Neutrophil (primary cell): ENCODE data around the gene RIMS1.

ENCODE experiments used
- H3K27ac ChIP-seq: fragments of 200-600 bp; sonication (generic); 2 replicates; pipeline ENCODE4 v1.5.1; 2016; ENCODE audit warnings: mild to moderate bottlenecking, moderate library complexity
- H3K27me3 ChIP-seq: fragments of 200-600 bp; sonication (generic); 2 replicates; pipeline ENCODE4 v1.6.0; 2016; ENCODE audit warnings: mild to moderate bottlenecking
- H3K36me3 ChIP-seq: fragments of 200-600 bp; sonication (generic); 2 replicates; pipeline ENCODE4 v1.5.1; 2017
- H3K4me1 ChIP-seq, 2 experiments: fragments of 200-600 bp in 1 of 2; sonication (generic) in 1 of 2; 1 replicate in 1 of 2; 2 replicates in 1 of 2; pipeline versions ENCODE4 v1.5.1 to v1.6.1; 2013 to 2016; ENCODE audit warnings: low read depth in 1 of 2, low read length in 1 of 2, mild to moderate bottlenecking in 1 of 2, moderate library complexity in 1 of 2; ENCODE audit not compliant: control insufficient read depth in 1 of 2, insufficient read depth in 1 of 2
- H3K4me3 ChIP-seq, 2 experiments: fragments of 200-600 bp in 1 of 2; sonication (generic) in 1 of 2; 1 replicate in 1 of 2; 2 replicates in 1 of 2; pipeline ENCODE4 v1.5.1; 2013 to 2016; ENCODE audit warnings: low read depth in 1 of 2, low read length in 1 of 2, mild to moderate bottlenecking in 1 of 2, moderate library complexity in 1 of 2
- H3K9me3 ChIP-seq: fragments of 200-600 bp; sonication (generic); 2 replicates; pipeline ENCODE4 v1.5.1; 2016
- CTCF ChIP-seq: fragments of 200-600 bp; sonication (generic); IDR thresholded peaks from 2 replicates; pipeline ENCODE4 v1.5.1; 2016; ENCODE audit warnings: antibody characterized with exemption

The RIMS1 gene

DNA sequence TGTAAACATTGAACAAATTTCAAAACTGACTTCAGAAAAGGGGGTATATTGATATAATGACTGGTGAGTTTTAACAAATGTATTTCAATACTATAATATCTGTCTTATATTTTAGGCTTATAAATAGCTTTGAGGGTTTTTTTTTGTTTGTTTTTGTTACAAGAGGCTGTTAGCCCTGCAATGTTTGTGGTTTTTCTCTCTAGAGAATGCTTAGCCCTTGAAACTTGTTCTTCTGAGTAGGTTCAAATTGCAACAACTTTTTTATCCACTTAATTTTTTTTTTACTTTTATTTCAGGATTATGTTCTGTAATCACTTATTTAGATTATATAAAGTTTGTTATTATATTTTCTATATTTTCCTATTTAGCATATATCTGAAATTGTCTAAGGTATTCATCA, 333.2 kb downstream of the RIMS1 start:
- H3K4me3 ChIP-seq = no peak overlapping the region
- no peaks in the 10 kb centered on the region for H3K36me3 ChIP-seq
- no peak for TF ChIP-seq CTCF
- no peak overlapping the region for H3K27ac ChIP-seq
- H3K27me3 ChIP-seq = no peaks in the 10 kb centered on the region
- H3K9me3 ChIP-seq = no peaks in the 10 kb centered on the region
- no peaks in the 10 kb centered on the region for H3K4me1 ChIP-seq

DNA sequence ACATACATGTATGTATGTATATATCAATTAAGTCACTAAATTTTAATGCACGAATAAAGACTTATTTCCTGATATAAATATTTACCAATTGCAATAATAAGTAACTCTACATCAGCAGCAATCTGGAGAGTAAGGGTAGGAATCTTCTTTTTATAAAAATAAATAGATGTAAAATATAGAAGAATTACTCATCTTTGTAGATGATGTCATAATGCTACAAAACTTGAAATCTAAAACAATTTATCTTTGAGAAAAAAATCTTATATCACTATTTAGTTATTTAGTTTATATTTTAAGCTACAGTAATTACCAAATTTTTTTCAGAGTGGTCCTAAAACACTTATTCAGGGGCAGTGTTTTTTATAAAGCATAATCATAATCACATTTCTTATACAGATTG, 351.7 kb downstream of the RIMS1 start:
- H3K27me3 ChIP-seq = no peaks in the 10 kb centered on the region
- no peak overlapping the region for H3K27ac ChIP-seq
- no peaks in the 10 kb centered on the region for H3K9me3 ChIP-seq
- no peak for TF ChIP-seq CTCF
- no peaks in the 10 kb centered on the region for H3K36me3 ChIP-seq
- H3K4me3 ChIP-seq = no peak overlapping the region
- no peaks in the 10 kb centered on the region for H3K4me1 ChIP-seq

DNA sequence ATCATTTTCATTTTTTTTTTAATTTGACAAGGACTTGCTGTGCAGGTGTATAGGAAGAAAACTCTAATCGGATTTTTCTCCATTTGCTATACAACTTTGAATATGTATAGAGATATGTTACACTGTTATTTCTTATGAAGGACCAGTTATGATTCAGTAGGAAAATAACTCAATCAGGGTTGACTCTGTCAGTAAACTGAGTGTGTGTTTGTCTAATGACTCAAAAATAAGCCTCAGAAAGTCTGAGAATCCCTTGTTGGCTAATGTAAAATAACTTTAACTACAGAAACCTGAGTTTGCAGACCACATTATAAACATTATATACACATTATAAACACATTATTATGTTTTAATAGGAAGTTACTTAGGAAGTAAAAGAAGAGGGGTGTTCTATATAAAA, 352.6 kb downstream of the RIMS1 start:
- Histone ChIP-seq H3K27ac (no peak overlapping the region), H3K4me1 (no peaks in the 10 kb centered on the region), H3K9me3 (no peaks in the 10 kb centered on the region), H3K4me3 (no peak overlapping the region), H3K27me3 (no peaks in the 10 kb centered on the region), H3K36me3 (no peaks in the 10 kb centered on the region)
- no peak for TF ChIP-seq CTCF

GRCh38 chr6:72245565-72245964, 359.2 kb downstream of the RIMS1 start:
- no peaks in the 10 kb centered on the region for H3K4me1 ChIP-seq
- no peak overlapping the region for H3K27ac ChIP-seq
- no peaks in the 10 kb centered on the region for H3K27me3 ChIP-seq
- H3K4me3 ChIP-seq = no peak overlapping the region
- no peaks in the 10 kb centered on the region for H3K9me3 ChIP-seq
- TF ChIP-seq CTCF = no peak
- H3K36me3 ChIP-seq = no peaks in the 10 kb centered on the region

DNA sequence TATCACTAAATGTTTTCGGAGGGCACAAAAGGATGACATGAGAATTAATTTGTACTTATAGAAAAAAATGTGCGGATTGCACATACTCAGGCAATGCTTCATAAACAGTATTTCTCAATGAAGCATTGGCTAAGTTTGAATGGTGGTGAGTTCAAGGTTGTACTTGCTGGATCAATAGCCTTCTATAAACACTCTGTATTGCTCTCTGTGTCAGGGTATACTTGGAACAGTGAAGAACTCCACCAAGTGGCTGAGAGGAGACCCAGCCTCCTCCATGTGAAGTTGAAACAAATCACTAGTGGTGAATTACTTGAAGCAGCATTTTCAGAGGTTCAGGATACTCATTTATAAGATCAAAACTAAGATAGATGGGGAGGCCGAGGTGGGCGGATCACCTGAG, 360.6 kb downstream of the RIMS1 start:
- TF ChIP-seq CTCF = no peak
- Histone ChIP-seq H3K9me3 (no peaks in the 10 kb centered on the region), H3K4me3 (no peak overlapping the region), H3K27ac (no peak overlapping the region), H3K36me3 (no peaks in the 10 kb centered on the region), H3K27me3 (no peaks in the 10 kb centered on the region), H3K4me1 (no peaks in the 10 kb centered on the region)

GRCh38 chr6:72248621-72249020, 362.3 kb downstream of the RIMS1 start:
- no peak for TF ChIP-seq CTCF

More at GRCh38 chr6:72248621-72249020, 362.3 kb downstream of the RIMS1 start:
- Histone ChIP-seq H3K4me1 (no peaks in the 10 kb centered on the region), H3K27me3 (no peaks in the 10 kb centered on the region), H3K9me3 (no peaks in the 10 kb centered on the region), H3K36me3 (no peaks in the 10 kb centered on the region), H3K27ac (no peak overlapping the region), H3K4me3 (no peak overlapping the region)
